HepG2 (cell line): ENCODE results near the gene GSTP1. TPM values are rescaled to one million over a fixed set of nuclear protein-coding genes. Genes with fewer than 3 reads are reported as not detected.

ENCODE experiments used
- CCAR2 ChIP-seq: fragments of 200-400 bp; formaldehyde crosslinking; optimal IDR thresholded peaks from 2 replicates; pipeline ENCODE3; 2018; ENCODE audit warnings: low read depth, mild to moderate bottlenecking, low read length, moderate library complexity
- ETV5 ChIP-seq: IDR thresholded peaks from 2 replicates; pipeline ENCODE4 v1.6.1; 2018; ENCODE audit warnings: missing biosample characterization, missing genetic modification reagents, inconsistent platforms, borderline replicate concordance
- FOXK1 ChIP-seq: sonication (generic); formaldehyde crosslinking; IDR thresholded peaks from 2 replicates; pipeline ENCODE4 v1.4.0; 2020; ENCODE audit warnings: low read depth, missing genetic modification reagents, borderline replicate concordance
- LCORL ChIP-seq, 2 experiments: fragments of 450-650 bp in 1 of 2; sonication (generic) in 1 of 2; formaldehyde crosslinking in 1 of 2; IDR thresholded peaks; 2 replicates each; pipeline versions ENCODE4 v1.5.0 to v1.6.1; 2017 to 2020; ENCODE audit warnings: antibody characterized with exemption in 1 of 2, missing genetic modification reagents in 1 of 2
- NFE2L1 ChIP-seq: sonication (generic); formaldehyde crosslinking; IDR thresholded peaks from 2 replicates; pipeline ENCODE4 v1.4.0; 2020; ENCODE audit warnings: missing genetic modification reagents, mild to moderate bottlenecking, borderline replicate concordance
- PCBP2 ChIP-seq: fragments of 200-400 bp; formaldehyde crosslinking; optimal IDR thresholded peaks from 2 replicates; pipeline ENCODE3; 2018; ENCODE audit warnings: low read length, low read depth; ENCODE audit not compliant: poor library complexity, severe bottlenecking
- RFX5 ChIP-seq: IDR thresholded peaks from 2 replicates; pipeline ENCODE4 v1.6.1; 2011; ENCODE audit warnings: low read depth, low read length, improper control_type of control experiment
- TOE1 ChIP-seq: sonication (generic); formaldehyde crosslinking; IDR thresholded peaks from 2 replicates; pipeline ENCODE4 v1.4.0; 2020; ENCODE audit warnings: mild to moderate bottlenecking, missing genetic modification reagents
- ZFP36L1 ChIP-seq: sonication (generic); formaldehyde crosslinking; IDR thresholded peaks from 2 replicates; pipeline ENCODE4 v1.8.0; 2022; ENCODE audit warnings: mild to moderate bottlenecking, missing genetic modification reagents, moderate library complexity
- ZNF326 ChIP-seq: sonication (generic); formaldehyde crosslinking; IDR thresholded peaks from 2 replicates; pipeline ENCODE4 v1.4.0; 2020; ENCODE audit warnings: missing genetic modification reagents, borderline replicate concordance
- ZNF558 ChIP-seq: sonication (generic); formaldehyde crosslinking; IDR thresholded peaks from 2 replicates; pipeline ENCODE4 v1.9.0; 2022; ENCODE audit warnings: mild to moderate bottlenecking, missing genetic modification reagents, borderline replicate concordance
- ZNF883 ChIP-seq: sonication (generic); formaldehyde crosslinking; IDR thresholded peaks from 2 replicates; pipeline ENCODE4 v1.5.1; 2020; ENCODE audit warnings: mild to moderate bottlenecking, missing genetic modification reagents; ENCODE audit errors: not compliant biosample characterization
- ZSCAN12 ChIP-seq: sonication (generic); formaldehyde crosslinking; IDR thresholded peaks from 2 replicates; pipeline ENCODE4 v1.9.0; 2021; ENCODE audit warnings: mild to moderate bottlenecking, missing genetic modification reagents
- ZSCAN31 ChIP-seq: sonication (generic); formaldehyde crosslinking; IDR thresholded peaks from 2 replicates; pipeline ENCODE4 v1.5.0; 2020; ENCODE audit warnings: low read depth, mild to moderate bottlenecking, missing genetic modification reagents
- polyA plus RNA-seq, 8 experiments: library from polyadenylated mRNA; depleted of rRNA in 3 of 8; stranded (reverse) in 7 of 8; unstranded in 1 of 8; fragments of >200 nt; fragmentation: Illumina TruSeq in 4 of 8; extraction: Trizol in 4 of 8; gene quantifications; 2 replicates each; pipeline versions ENCODE4 v1.2.1 to v1.2.3, GENCODE V29; 2011 to 2016; ENCODE audit warnings: low read depth in 4 of 8, missing spikeins in 1 of 8, mixed read lengths in 1 of 8; ENCODE audit not compliant: insufficient read depth in 1 of 8
- total RNA-seq, 5 experiments: library from RNA; depleted of rRNA; stranded (reverse); fragments of >200 nt; fragmentation: Illumina TruSeq; extraction: Trizol; gene quantifications; 2 replicates each; pipeline ENCODE4 v1.2.3, GENCODE V29; 2016; ENCODE audit warnings: low read depth in 1 of 5
- TF ChIP-seq, protein P1 (sequence below): sonication (generic); formaldehyde crosslinking; IDR thresholded peaks from 2 replicates; pipeline ENCODE4 v1.4.0; 2020; ENCODE audit warnings: missing genetic modification reagents, borderline replicate concordance
- TF ChIP-seq, protein P2 (sequence below): sonication (generic); formaldehyde crosslinking; IDR thresholded peaks from 2 replicates; pipeline ENCODE4 v1.4.0; 2020; ENCODE audit warnings: missing genetic modification reagents
- TF ChIP-seq, protein P3 (sequence below): sonication (generic); formaldehyde crosslinking; IDR thresholded peaks from 2 replicates; pipeline ENCODE4 v1.9.0; 2021; ENCODE audit warnings: missing genetic modification reagents, borderline replicate concordance
- TF ChIP-seq, protein P4 (sequence below): sonication (generic); formaldehyde crosslinking; IDR thresholded peaks from 2 replicates; pipeline ENCODE4 v1.4.0; 2020; ENCODE audit warnings: mild to moderate bottlenecking, low read depth, missing genetic modification reagents

The GSTP1 gene
- total and polyA plus RNA-seq, 2 of the 13 experiments (the other 11 are each of a cell fraction or from before 2014, with no cell fraction given) = not detected

DNA sequence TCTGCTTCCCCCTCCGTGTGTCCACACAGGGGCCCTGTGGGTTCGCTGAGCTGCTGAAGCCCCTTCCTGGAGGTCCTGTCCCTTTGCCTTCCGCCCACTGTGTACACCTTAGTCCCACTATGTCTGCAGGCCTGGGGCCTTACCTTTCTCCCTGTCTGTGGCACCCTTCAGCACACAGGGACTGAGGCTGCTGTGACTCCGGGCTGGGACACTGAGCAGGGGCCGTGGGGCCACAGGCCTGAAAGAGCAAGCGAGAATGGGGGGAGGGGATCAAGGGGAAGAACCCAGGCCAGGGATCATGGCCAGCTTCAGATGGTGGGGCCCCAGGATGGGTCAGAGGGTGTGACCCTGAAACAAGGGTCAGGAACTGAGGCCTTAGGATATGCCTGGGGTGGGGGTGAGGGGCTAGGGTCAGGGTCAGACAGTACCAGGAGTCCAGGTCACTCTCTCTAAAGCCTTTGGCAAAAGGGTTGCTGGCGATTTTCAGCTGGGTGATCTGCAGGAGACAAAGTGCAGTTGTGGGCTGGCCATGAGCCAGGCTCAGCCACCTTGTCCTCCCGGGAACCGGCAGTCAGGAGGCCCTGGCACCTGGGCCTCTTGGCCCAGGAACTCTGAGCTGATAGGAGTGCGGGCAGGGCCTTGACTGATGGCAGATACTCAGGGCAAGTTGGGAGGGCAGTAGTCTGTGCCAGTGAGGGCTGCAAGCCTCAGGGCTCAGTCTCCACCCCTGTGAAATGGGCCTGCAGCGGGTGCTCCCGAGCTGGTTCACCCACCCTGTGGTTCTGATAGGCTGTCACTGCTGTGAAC is 48.8 kb downstream of the GSTP1 start (continued):
- TF ChIP-seq ETV5 (CRISPR knock-in tag) = peak; percentile 27; the same call in 1 of the 2 replicates
- TF ChIP-seq NFE2L1 (CRISPR knock-in tag) = no peak
- no peak for TF ChIP-seq FOXK1
- TF ChIP-seq CCAR2 = no peak
- TF ChIP-seq ZNF883 (CRISPR knock-in tag) = no peak
- no peak for TF ChIP-seq LCORL (IDR thresholded peaks at IDR 0.05)
- TF ChIP-seq LCORL (CRISPR knock-in tag; IDR thresholded peaks at IDR 0.05) = peak; percentile 86; the same call in 1 of the 2 replicates
- TF ChIP-seq TOE1 = 0 out of 2 replicates have a peak, but pooled peaks have one; percentile 14
- no peak; the same call in 1 of the 2 replicates for TF ChIP-seq ZNF558 (CRISPR knock-in tag)
- TF ChIP-seq, protein P1, sequence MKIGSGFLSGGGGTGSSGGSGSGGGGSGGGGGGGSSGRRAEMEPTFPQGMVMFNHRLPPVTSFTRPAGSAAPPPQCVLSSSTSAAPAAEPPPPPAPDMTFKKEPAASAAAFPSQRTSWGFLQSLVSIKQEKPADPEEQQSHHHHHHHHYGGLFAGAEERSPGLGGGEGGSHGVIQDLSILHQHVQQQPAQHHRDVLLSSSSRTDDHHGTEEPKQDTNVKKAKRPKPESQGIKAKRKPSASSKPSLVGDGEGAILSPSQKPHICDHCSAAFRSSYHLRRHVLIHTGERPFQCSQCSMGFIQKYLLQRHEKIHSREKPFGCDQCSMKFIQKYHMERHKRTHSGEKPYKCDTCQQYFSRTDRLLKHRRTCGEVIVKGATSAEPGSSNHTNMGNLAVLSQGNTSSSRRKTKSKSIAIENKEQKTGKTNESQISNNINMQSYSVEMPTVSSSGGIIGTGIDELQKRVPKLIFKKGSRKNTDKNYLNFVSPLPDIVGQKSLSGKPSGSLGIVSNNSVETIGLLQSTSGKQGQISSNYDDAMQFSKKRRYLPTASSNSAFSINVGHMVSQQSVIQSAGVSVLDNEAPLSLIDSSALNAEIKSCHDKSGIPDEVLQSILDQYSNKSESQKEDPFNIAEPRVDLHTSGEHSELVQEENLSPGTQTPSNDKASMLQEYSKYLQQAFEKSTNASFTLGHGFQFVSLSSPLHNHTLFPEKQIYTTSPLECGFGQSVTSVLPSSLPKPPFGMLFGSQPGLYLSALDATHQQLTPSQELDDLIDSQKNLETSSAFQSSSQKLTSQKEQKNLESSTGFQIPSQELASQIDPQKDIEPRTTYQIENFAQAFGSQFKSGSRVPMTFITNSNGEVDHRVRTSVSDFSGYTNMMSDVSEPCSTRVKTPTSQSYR = peak; percentile 95
- TF ChIP-seq PCBP2 = no peak
- no peak for TF ChIP-seq ZNF326
- TF ChIP-seq, protein P2, sequence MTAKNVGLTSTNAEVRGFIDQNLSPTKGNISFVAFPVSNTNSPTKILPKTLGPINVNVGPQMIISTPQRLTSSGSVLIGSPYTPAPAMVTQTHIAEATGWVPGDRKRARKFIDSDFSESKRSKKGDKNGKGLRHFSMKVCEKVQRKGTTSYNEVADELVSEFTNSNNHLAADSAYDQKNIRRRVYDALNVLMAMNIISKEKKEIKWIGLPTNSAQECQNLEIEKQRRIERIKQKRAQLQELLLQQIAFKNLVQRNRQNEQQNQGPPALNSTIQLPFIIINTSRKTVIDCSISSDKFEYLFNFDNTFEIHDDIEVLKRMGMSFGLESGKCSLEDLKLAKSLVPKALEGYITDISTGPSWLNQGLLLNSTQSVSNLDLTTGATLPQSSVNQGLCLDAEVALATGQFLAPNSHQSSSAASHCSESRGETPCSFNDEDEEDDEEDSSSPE (CRISPR knock-in tag) = no peak
- peak; percentile 45; the same call in 1 of the 2 replicates for TF ChIP-seq RFX5
- TF ChIP-seq ZFP36L1 (CRISPR knock-in tag) = peak; percentile 42; the same call in 1 of the 2 replicates
- TF ChIP-seq, protein P3, sequence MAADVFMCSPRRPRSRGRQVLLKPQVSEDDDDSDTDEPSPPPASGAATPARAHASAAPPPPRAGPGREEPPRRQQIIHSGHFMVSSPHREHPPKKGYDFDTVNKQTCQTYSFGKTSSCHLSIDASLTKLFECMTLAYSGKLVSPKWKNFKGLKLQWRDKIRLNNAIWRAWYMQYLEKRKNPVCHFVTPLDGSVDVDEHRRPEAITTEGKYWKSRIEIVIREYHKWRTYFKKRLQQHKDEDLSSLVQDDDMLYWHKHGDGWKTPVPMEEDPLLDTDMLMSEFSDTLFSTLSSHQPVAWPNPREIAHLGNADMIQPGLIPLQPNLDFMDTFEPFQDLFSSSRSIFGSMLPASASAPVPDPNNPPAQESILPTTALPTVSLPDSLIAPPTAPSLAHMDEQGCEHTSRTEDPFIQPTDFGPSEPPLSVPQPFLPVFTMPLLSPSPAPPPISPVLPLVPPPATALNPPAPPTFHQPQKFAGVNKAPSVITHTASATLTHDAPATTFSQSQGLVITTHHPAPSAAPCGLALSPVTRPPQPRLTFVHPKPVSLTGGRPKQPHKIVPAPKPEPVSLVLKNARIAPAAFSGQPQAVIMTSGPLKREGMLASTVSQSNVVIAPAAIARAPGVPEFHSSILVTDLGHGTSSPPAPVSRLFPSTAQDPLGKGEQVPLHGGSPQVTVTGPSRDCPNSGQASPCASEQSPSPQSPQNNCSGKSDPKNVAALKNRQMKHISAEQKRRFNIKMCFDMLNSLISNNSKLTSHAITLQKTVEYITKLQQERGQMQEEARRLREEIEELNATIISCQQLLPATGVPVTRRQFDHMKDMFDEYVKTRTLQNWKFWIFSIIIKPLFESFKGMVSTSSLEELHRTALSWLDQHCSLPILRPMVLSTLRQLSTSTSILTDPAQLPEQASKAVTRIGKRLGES = no peak
- TF ChIP-seq, protein P4, sequence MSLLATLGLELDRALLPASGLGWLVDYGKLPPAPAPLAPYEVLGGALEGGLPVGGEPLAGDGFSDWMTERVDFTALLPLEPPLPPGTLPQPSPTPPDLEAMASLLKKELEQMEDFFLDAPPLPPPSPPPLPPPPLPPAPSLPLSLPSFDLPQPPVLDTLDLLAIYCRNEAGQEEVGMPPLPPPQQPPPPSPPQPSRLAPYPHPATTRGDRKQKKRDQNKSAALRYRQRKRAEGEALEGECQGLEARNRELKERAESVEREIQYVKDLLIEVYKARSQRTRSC (CRISPR knock-in tag) = no peak
- TF ChIP-seq ZSCAN31 (CRISPR knock-in tag) = 0 out of 2 replicates have a peak, but pooled peaks have one; percentile 28
- no peak for TF ChIP-seq ZSCAN12
